Liver (tissue), 3 donors: ENCODE results near the gene CCDC137.

Source experiments
- ATF3 ChIP-seq: IDR thresholded peaks from 2 replicates; pipeline ENCODE4 v1.6.1; 2016; ENCODE audit warnings: antibody characterized with exemption
- CTCF ChIP-seq: fragments of 150-350 bp; IDR thresholded peaks from 2 replicates; pipeline ENCODE4 v1.5.1; 2017; ENCODE audit warnings: improper control_type of control experiment, low read depth, low read length; ENCODE audit not compliant: missing input control
- EGR1 ChIP-seq, 2 donors: IDR thresholded peaks; 2 replicates each; pipeline ENCODE4 v1.6.1; 2016 to 2018; ENCODE audit warnings: antibody characterized with exemption in 2 of 2, low read depth in 2 of 2
- HNF4G ChIP-seq: IDR thresholded peaks from 2 replicates; pipeline ENCODE4 v1.6.1; 2016; ENCODE audit warnings: antibody characterized with exemption
- MAX ChIP-seq: IDR thresholded peaks from 2 replicates; pipeline ENCODE4 v1.6.1; 2016; ENCODE audit warnings: antibody characterized with exemption
- REST ChIP-seq: IDR thresholded peaks from 2 replicates; pipeline ENCODE4 v1.6.1; 2016; ENCODE audit warnings: antibody characterized with exemption, mild to moderate bottlenecking
- YY1 ChIP-seq: IDR thresholded peaks from 2 replicates; pipeline ENCODE4 v1.6.1; 2016; ENCODE audit warnings: antibody characterized with exemption, mild to moderate bottlenecking
- ZBTB33 ChIP-seq: IDR thresholded peaks from 2 replicates; pipeline ENCODE4 v1.6.1; 2016; ENCODE audit warnings: antibody characterized with exemption
- donor health status: healthy.
- donor health status: healthy.

GRCh38 chr17:81688616-81689015 lies 22.1 kb downstream of the CCDC137 start:
- no peak for TF ChIP-seq ATF3
- TF ChIP-seq MAX, result no peak
- TF ChIP-seq CTCF, result no peak
- TF ChIP-seq EGR1 (IDR thresholded peaks at IDR 0.05; ENCODE audit: low read depth in 2 of 2), result no peak
- no peak for TF ChIP-seq ZBTB33
- no peak for TF ChIP-seq REST
- no peak for TF ChIP-seq HNF4G
- no peak for TF ChIP-seq YY1
